HepG2 (cell line): Measurements from ENCODE around the gene SRP68. TPM values are rescaled to one million over a fixed set of nuclear protein-coding genes. Genes with fewer than 3 reads are reported as not detected.

Source experiments
- ARNT2 ChIP-seq: sonication (generic); formaldehyde crosslinking; IDR thresholded peaks from 2 replicates; pipeline ENCODE4 v1.8.0; 2022; ENCODE audit warnings: mild to moderate bottlenecking, low read depth, missing genetic modification reagents, moderate library complexity
- ATF7-NPFF ChIP-seq: sonication (generic); formaldehyde crosslinking; IDR thresholded peaks from 2 replicates; pipeline ENCODE4 v1.8.1; 2023; ENCODE audit warnings: mild to moderate bottlenecking, low read depth, missing genetic modification reagents, moderate library complexity
- CHD2 ChIP-seq: IDR thresholded peaks from 2 replicates; pipeline ENCODE4 v1.6.1; 2011; ENCODE audit warnings: low read depth, low read length, improper control_type of control experiment
- FOXA3 ChIP-seq: IDR thresholded peaks from 2 replicates; pipeline ENCODE4 v1.6.1; 2016; ENCODE audit warnings: missing genetic modification reagents, missing compliant biosample characterization
- GATAD1 ChIP-seq: IDR thresholded peaks from 2 replicates; pipeline ENCODE4 v1.6.1; 2016; ENCODE audit warnings: missing genetic modification reagents, missing compliant biosample characterization
- GTF2F1 ChIP-seq: fragments of 150-350 bp; IDR thresholded peaks from 2 replicates; pipeline ENCODE4 v1.6.1; 2014; ENCODE audit warnings: low read length
- GZF1 ChIP-seq: sonication (generic); formaldehyde crosslinking; IDR thresholded peaks from 2 replicates; pipeline ENCODE4 v1.5.1; 2020; ENCODE audit warnings: mild to moderate bottlenecking, missing genetic modification reagents
- HNF1B ChIP-seq: sonication (generic); formaldehyde crosslinking; IDR thresholded peaks from 2 replicates; pipeline ENCODE4 v1.5.1; 2020; ENCODE audit warnings: mild to moderate bottlenecking, moderate library complexity, missing genetic modification reagents
- KMT2A ChIP-seq: sonication (generic); formaldehyde crosslinking; IDR thresholded peaks from 2 replicates; pipeline ENCODE4 v1.4.0; 2020; ENCODE audit warnings: missing genetic modification reagents
- NFIC ChIP-seq: IDR thresholded peaks from 2 replicates; pipeline ENCODE4 v1.6.1; 2012; ENCODE audit warnings: mild to moderate bottlenecking, low read length, inconsistent platforms
- NFKB2 ChIP-seq: sonication (generic); formaldehyde crosslinking; IDR thresholded peaks from 2 replicates; pipeline ENCODE4 v1.4.0; 2020; ENCODE audit warnings: missing genetic modification reagents, borderline replicate concordance
- NR2C2 ChIP-seq: sonication (generic); formaldehyde crosslinking; IDR thresholded peaks from 2 replicates; pipeline ENCODE4 v1.4.0; 2020; ENCODE audit warnings: missing genetic modification reagents, mild to moderate bottlenecking, moderate library complexity, borderline replicate concordance
- NR3C1 ChIP-seq: sonication (generic); formaldehyde crosslinking; IDR thresholded peaks from 2 replicates; pipeline ENCODE4 v1.4.0; 2020; ENCODE audit warnings: missing genetic modification reagents
- RFX3 ChIP-seq: IDR thresholded peaks from 2 replicates; pipeline ENCODE4 v1.6.1; 2016; ENCODE audit warnings: missing biosample characterization, missing genetic modification reagents
- RFXAP ChIP-seq: sonication (generic); formaldehyde crosslinking; IDR thresholded peaks from 2 replicates; pipeline ENCODE4 v1.4.0; 2020; ENCODE audit warnings: missing genetic modification reagents, borderline replicate concordance
- SP2 ChIP-seq: sonication (generic); formaldehyde crosslinking; IDR thresholded peaks from 2 replicates; pipeline ENCODE4 v1.5.1; 2020; ENCODE audit warnings: mild to moderate bottlenecking, missing genetic modification reagents
- ZMYM3 ChIP-seq: sonication (generic); formaldehyde crosslinking; IDR thresholded peaks from 2 replicates; pipeline ENCODE4 v1.5.1; 2020; ENCODE audit warnings: mild to moderate bottlenecking, missing genetic modification reagents
- ZNF329 ChIP-seq: sonication (generic); formaldehyde crosslinking; IDR thresholded peaks from 2 replicates; pipeline ENCODE4 v1.9.0; 2021; ENCODE audit warnings: low read depth, mild to moderate bottlenecking, missing genetic modification reagents
- ZNF343 ChIP-seq: sonication (generic); formaldehyde crosslinking; IDR thresholded peaks from 2 replicates; pipeline ENCODE4 v1.4.0; 2020; ENCODE audit warnings: mild to moderate bottlenecking, missing genetic modification reagents
- ZNF441 ChIP-seq: sonication (generic); formaldehyde crosslinking; IDR thresholded peaks from 2 replicates; pipeline ENCODE4 v1.7.0; 2021; ENCODE audit warnings: missing genetic modification reagents, borderline replicate concordance
- ZNF572 ChIP-seq: sonication (generic); formaldehyde crosslinking; IDR thresholded peaks from 2 replicates; pipeline ENCODE4 v1.5.1; 2020; ENCODE audit warnings: mild to moderate bottlenecking, missing genetic modification reagents
- ZNF615 ChIP-seq: sonication (generic); formaldehyde crosslinking; IDR thresholded peaks from 2 replicates; pipeline ENCODE4 v1.5.0; 2020; ENCODE audit warnings: mild to moderate bottlenecking, missing genetic modification reagents, borderline replicate concordance
- ZNF740 ChIP-seq: sonication (generic); formaldehyde crosslinking; IDR thresholded peaks from 2 replicates; pipeline ENCODE4 v1.4.0; 2020; ENCODE audit warnings: missing genetic modification reagents
- polyA plus RNA-seq, 8 experiments: library from polyadenylated mRNA; depleted of rRNA in 3 of 8; stranded (reverse) in 7 of 8; unstranded in 1 of 8; fragments of >200 nt; fragmentation: Illumina TruSeq in 4 of 8; extraction: Trizol in 4 of 8; gene quantifications; 2 replicates each; pipeline versions ENCODE4 v1.2.1 to v1.2.3, GENCODE V29; 2011 to 2016; ENCODE audit warnings: low read depth in 4 of 8, missing spikeins in 1 of 8, mixed read lengths in 1 of 8; ENCODE audit not compliant: insufficient read depth in 1 of 8
- total RNA-seq, 5 experiments: library from RNA; depleted of rRNA; stranded (reverse); fragments of >200 nt; fragmentation: Illumina TruSeq; extraction: Trizol; gene quantifications; 2 replicates each; pipeline ENCODE4 v1.2.3, GENCODE V29; 2016; ENCODE audit warnings: low read depth in 1 of 5
- TF ChIP-seq, protein P1 (sequence below): sonication (generic); formaldehyde crosslinking; IDR thresholded peaks from 2 replicates; pipeline ENCODE4 v1.9.0; 2021; ENCODE audit warnings: missing genetic modification reagents, mild to moderate bottlenecking, borderline replicate concordance
- TF ChIP-seq, protein P2 (sequence below): sonication (generic); formaldehyde crosslinking; IDR thresholded peaks from 2 replicates; pipeline ENCODE4 v1.4.0; 2020; ENCODE audit warnings: missing genetic modification reagents, mild to moderate bottlenecking, borderline replicate concordance

The SRP68 gene
- total and polyA plus RNA-seq, 2 of the 13 experiments (the other 11 are each of a cell fraction or from before 2014, with no cell fraction given), result 39.8 to 74.3 TPM

GRCh38 chr17:76103274-76104139 lies 31.2 kb upstream of the SRP68 start, which contains the start of gene EXOC7 (continued):
- no peak for TF ChIP-seq ZNF615 (CRISPR knock-in tag)
- peak; percentile 85 for TF ChIP-seq ATF7-NPFF (CRISPR knock-in tag)
- TF ChIP-seq GTF2F1, result no peak
- TF ChIP-seq RFX3 (CRISPR knock-in tag), result 0 out of 2 replicates have a peak, but pooled peaks have one; percentile 6
- TF ChIP-seq GZF1 (CRISPR knock-in tag), result no peak
- TF ChIP-seq NR3C1 (CRISPR knock-in tag), result no peak
- no peak for TF ChIP-seq CHD2
- TF ChIP-seq HNF1B (CRISPR knock-in tag), result no peak; the same call in none of the 2 replicates
- peak; percentile 72 for TF ChIP-seq ZNF441
- no peak; the same call in 1 of the 2 replicates for TF ChIP-seq ZMYM3 (CRISPR knock-in tag)
- TF ChIP-seq, protein P1, sequence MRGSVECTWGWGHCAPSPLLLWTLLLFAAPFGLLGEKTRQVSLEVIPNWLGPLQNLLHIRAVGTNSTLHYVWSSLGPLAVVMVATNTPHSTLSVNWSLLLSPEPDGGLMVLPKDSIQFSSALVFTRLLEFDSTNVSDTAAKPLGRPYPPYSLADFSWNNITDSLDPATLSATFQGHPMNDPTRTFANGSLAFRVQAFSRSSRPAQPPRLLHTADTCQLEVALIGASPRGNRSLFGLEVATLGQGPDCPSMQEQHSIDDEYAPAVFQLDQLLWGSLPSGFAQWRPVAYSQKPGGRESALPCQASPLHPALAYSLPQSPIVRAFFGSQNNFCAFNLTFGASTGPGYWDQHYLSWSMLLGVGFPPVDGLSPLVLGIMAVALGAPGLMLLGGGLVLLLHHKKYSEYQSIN, result no peak
- TF ChIP-seq ZNF343 (CRISPR knock-in tag), result no peak
- peak; percentile 68 for TF ChIP-seq KMT2A (CRISPR knock-in tag)
- peak; percentile 80 for TF ChIP-seq ARNT2 (CRISPR knock-in tag)
- TF ChIP-seq ZNF740 (CRISPR knock-in tag), result 0 out of 2 replicates have a peak, but pooled peaks have one; percentile 15
- peak; percentile 5; the same call in 1 of the 2 replicates for TF ChIP-seq NFKB2 (CRISPR knock-in tag)
- TF ChIP-seq ZNF329 (CRISPR knock-in tag), result 0 out of 2 replicates have a peak, but pooled peaks have one; percentile 69
- TF ChIP-seq, protein P2, sequence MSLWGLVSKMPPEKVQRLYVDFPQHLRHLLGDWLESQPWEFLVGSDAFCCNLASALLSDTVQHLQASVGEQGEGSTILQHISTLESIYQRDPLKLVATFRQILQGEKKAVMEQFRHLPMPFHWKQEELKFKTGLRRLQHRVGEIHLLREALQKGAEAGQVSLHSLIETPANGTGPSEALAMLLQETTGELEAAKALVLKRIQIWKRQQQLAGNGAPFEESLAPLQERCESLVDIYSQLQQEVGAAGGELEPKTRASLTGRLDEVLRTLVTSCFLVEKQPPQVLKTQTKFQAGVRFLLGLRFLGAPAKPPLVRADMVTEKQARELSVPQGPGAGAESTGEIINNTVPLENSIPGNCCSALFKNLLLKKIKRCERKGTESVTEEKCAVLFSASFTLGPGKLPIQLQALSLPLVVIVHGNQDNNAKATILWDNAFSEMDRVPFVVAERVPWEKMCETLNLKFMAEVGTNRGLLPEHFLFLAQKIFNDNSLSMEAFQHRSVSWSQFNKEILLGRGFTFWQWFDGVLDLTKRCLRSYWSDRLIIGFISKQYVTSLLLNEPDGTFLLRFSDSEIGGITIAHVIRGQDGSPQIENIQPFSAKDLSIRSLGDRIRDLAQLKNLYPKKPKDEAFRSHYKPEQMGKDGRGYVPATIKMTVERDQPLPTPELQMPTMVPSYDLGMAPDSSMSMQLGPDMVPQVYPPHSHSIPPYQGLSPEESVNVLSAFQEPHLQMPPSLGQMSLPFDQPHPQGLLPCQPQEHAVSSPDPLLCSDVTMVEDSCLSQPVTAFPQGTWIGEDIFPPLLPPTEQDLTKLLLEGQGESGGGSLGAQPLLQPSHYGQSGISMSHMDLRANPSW (CRISPR knock-in tag), result no peak
- TF ChIP-seq FOXA3, result peak; percentile 13
- TF ChIP-seq GATAD1 (CRISPR knock-in tag), result peak; percentile 85
- TF ChIP-seq RFXAP (CRISPR knock-in tag), result no peak; the same call in 1 of the 2 replicates
- TF ChIP-seq SP2 (CRISPR knock-in tag), result peak; percentile 84
- TF ChIP-seq NR2C2 (CRISPR knock-in tag), result no peak
- TF ChIP-seq ZNF572 (CRISPR knock-in tag), result peak; percentile 87
- TF ChIP-seq NFIC, result no peak
